ENCODE measurements around the gene MBOAT7.
A peak's percentile ranks its signal among the peaks of the same experiment; 100 is the strongest.

MBOAT7 gene

GRCh38 chr19:54162884-54163283 is 26.5 kb downstream of the MBOAT7 start:
- DNase-seq (ENCODE audit: low read depth in 2 of 2) = no peak

- DNase-seq (ENCODE audit: low read depth in 2 of 2) = peak; percentile 47 to 61
Observed at GRCh38 chr19:54162241-54162805, 27.1 kb downstream of the MBOAT7 start.

- no peak for DNase-seq (ENCODE audit: low read depth in 2 of 2)
Observed at GRCh38 chr19:54160854-54161253, 28.5 kb downstream of the MBOAT7 start.

- no peak for DNase-seq (ENCODE audit: low read depth in 2 of 2)
Observed at GRCh38 chr19:54160182-54160811, 29.1 kb downstream of the MBOAT7 start.

- DNase-seq (ENCODE audit: low read depth in 2 of 2) = peak; percentile 95 to 99
Observed at GRCh38 chr19:54159352-54160181, 29.8 kb downstream of the MBOAT7 start, which contains the start of gene LENG1. Gene LENG1 (minus strand): TSS chr19:54159721. CDS start chr19:54159695, 26 bp downstream.

GRCh38 chr19:54158812-54159351 is 30.5 kb downstream of the MBOAT7 start:
- DNase-seq (ENCODE audit: low read depth in 2 of 2) = no peak

GRCh38 chr19:54156953-54157352 is 32.4 kb downstream of the MBOAT7 start:
- no peak for DNase-seq (ENCODE audit: low read depth in 2 of 2)

- DNase-seq (ENCODE audit: low read depth in 2 of 2) = no peak
Observed at GRCh38 chr19:54156490-54156889, 32.9 kb downstream of the MBOAT7 start.

GRCh38 chr19:54155694-54156093 is 33.7 kb downstream of the MBOAT7 start:
- no peak for DNase-seq (ENCODE audit: low read depth in 2 of 2)

- DNase-seq (ENCODE audit: low read depth in 2 of 2) = no peak
Observed at GRCh38 chr19:54154603-54155345, 34.6 kb downstream of the MBOAT7 start.

- DNase-seq (ENCODE audit: low read depth in 2 of 2) = no peak
Observed at GRCh38 chr19:54153731-54154326, 35.6 kb downstream of the MBOAT7 start.

GRCh38 chr19:54152878-54153524 is 36.4 kb downstream of the MBOAT7 start:
- no peak for DNase-seq (ENCODE audit: low read depth in 2 of 2)

- no peak for DNase-seq (ENCODE audit: low read depth in 2 of 2)
Observed at GRCh38 chr19:54152267-54152666, 37.1 kb downstream of the MBOAT7 start.

- no peak for DNase-seq (ENCODE audit: low read depth in 2 of 2)
Observed at GRCh38 chr19:54151362-54152035, 37.9 kb downstream of the MBOAT7 start.

GRCh38 chr19:54149021-54149812 is 40.2 kb downstream of the MBOAT7 start:
- DNase-seq (ENCODE audit: low read depth in 2 of 2) = no peak

- no peak for DNase-seq (ENCODE audit: low read depth in 2 of 2)
Observed at GRCh38 chr19:54148158-54148557, 41.2 kb downstream of the MBOAT7 start.

- no peak for DNase-seq (ENCODE audit: low read depth in 2 of 2)
Observed at GRCh38 chr19:54147676-54148075, 41.7 kb downstream of the MBOAT7 start.

GRCh38 chr19:54145541-54146158 is 43.7 kb downstream of the MBOAT7 start:
- no peak for DNase-seq (ENCODE audit: low read depth in 2 of 2)

- no peak for DNase-seq (ENCODE audit: low read depth in 2 of 2)
Observed at GRCh38 chr19:54142166-54142780, 47.1 kb downstream of the MBOAT7 start.
